PC-9 (cell line): ENCODE data around the gene GLRA3. TPM values are rescaled to one million over a fixed set of nuclear protein-coding genes. Genes with fewer than 3 reads are reported as not detected.

ENCODE experiments used
- BruUV-seq: library from RNA; stranded (reverse); fragments of 400-500 nt; replicated peaks from 2 replicates; lab custom pipeline; 2021; lab: Mats Ljungman, UMichigan
- CTCF ChIA-PET: fragments of 300-600 bp; sonication (Branson Sonifier 250); formaldehyde crosslinking; loops from one replicate; lab custom pipeline; 2022; ENCODE audit warnings: antibody characterized with exemption; lab: Charles Lee
- POLR2A ChIA-PET: fragments of 300-600 bp; sonication (Branson Sonifier 250); formaldehyde crosslinking; loops from one replicate; lab custom pipeline; 2022; ENCODE audit warnings: antibody characterized with exemption; ENCODE audit not compliant: unreplicated experiment; lab: Charles Lee
- DNase-seq, 2 experiments: peaks; one replicate each; pipeline versions ENCODE4 v3.0.0 to v3.0.0-alpha.2; 2015 to 2022; ENCODE audit warnings: mixed read lengths in 1 of 2
- H2AFZ ChIP-seq: fragments of 200-600 bp; sonication (generic); 2 replicates; pipeline ENCODE4 v1.8.1; 2017; ENCODE audit warnings: antibody characterized with exemption
- H3F3A ChIP-seq: fragments of 200-600 bp; sonication (generic); 2 replicates; pipeline ENCODE4 v1.8.1; 2017; ENCODE audit warnings: antibody characterized with exemption, mild to moderate bottlenecking, low read depth; ENCODE audit not compliant: insufficient read depth
- H3K27ac ChIP-seq: fragments of 200-600 bp; sonication (generic); 2 replicates; pipeline ENCODE4 v1.6.1; 2016; ENCODE audit warnings: mixed run types
- H3K27me3 ChIP-seq: fragments of 200-600 bp; sonication (generic); 2 replicates; pipeline ENCODE4 v1.6.1; 2016; ENCODE audit warnings: low read depth, mixed run types; ENCODE audit not compliant: insufficient read depth
- H3K36me3 ChIP-seq: fragments of 200-600 bp; sonication (generic); 2 replicates; pipeline ENCODE4 v1.6.1; 2016; ENCODE audit warnings: low read depth, mixed run types
- H3K4me1 ChIP-seq: fragments of 200-600 bp; sonication (generic); replicated peaks from 2 replicates; pipeline ENCODE4 v1.6.1; 2016; ENCODE audit warnings: mixed run types; ENCODE audit not compliant: insufficient read depth
- H3K4me2 ChIP-seq: fragments of 200-600 bp; sonication (generic); 2 replicates; pipeline ENCODE4 v1.6.1; 2017; ENCODE audit warnings: mixed run types
- H3K4me3 ChIP-seq: fragments of 200-600 bp; sonication (generic); 2 replicates; pipeline ENCODE4 v1.6.1; 2016; ENCODE audit warnings: mixed run types
- H3K79me2 ChIP-seq: fragments of 200-600 bp; sonication (generic); 2 replicates; pipeline ENCODE4 v1.6.1; 2017; ENCODE audit warnings: low read depth, mixed run types
- H3K9me2 ChIP-seq: fragments of 200-600 bp; sonication (generic); 2 replicates; pipeline ENCODE4 v1.8.1; 2017; ENCODE audit warnings: mild to moderate bottlenecking; ENCODE audit not compliant: insufficient read depth
- H3K9me3 ChIP-seq: fragments of 200-600 bp; sonication (generic); 2 replicates; pipeline ENCODE4 v1.8.1; 2016; ENCODE audit warnings: low read depth; ENCODE audit not compliant: insufficient read depth
- H4K20me1 ChIP-seq: fragments of 200-600 bp; sonication (generic); 2 replicates; pipeline ENCODE4 v1.8.1; 2017; ENCODE audit not compliant: insufficient read depth
- EZH2 ChIP-seq: fragments of 200-600 bp; sonication (generic); IDR thresholded peaks from 2 replicates; pipeline ENCODE4 v1.8.0; 2017; ENCODE audit warnings: antibody characterized with exemption, low read depth
- intact Hi-C: fragments of 100-400 bp; cut with micrococcal nuclease; formaldehyde crosslinking; loops from one replicate; pipeline ENCODE4 v1.10.0; 2022; ENCODE audit not compliant: unreplicated experiment
- total RNA-seq: library from RNA; stranded (reverse); gene quantifications from 2 replicates; pipeline ENCODE4 v1.2.3, GENCODE V29; 2021
- TF ChIP-seq, protein P1 (sequence below): fragments of 200-600 bp; sonication (generic); conservative IDR thresholded peaks from 2 replicates; pipeline ENCODE4 v1.6.1; 2017; ENCODE audit warnings: mixed run types, antibody characterized with exemption, mild to moderate bottlenecking, moderate library complexity

GLRA3 gene
- total RNA-seq, 1 experiment from 2014 or later, result 0.39 TPM

DNA sequence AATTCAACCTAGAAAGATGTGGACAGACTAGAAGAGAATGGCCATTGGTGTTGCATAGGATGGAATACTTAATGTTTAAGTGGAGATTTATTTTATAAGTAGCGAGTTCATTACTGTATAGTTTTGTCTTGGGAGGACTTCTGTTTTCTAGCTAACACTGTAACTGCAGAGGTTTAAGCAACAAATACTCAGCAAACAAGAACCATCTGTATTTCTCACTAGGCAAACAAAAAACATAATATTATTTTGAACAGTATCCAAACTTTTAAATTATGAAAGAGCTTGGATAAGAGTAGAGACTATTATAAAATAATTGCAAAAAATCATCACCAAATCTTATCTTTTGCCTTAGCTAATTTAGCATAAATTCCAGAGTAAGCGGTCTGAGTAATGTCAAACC is 121.1 kb downstream of the GLRA3 start:
- no peaks in the 10 kb centered on the region for H3K9me2 ChIP-seq
- no peak overlapping the region for H3K4me2 ChIP-seq
- H3K27ac ChIP-seq, result no peak overlapping the region
- no peaks in the 10 kb centered on the region for H3K9me3 ChIP-seq
- intact Hi-C loops, result no loop called here
- H3K79me2 ChIP-seq, result no peaks in the 10 kb centered on the region
- BruUV-seq, result no TSS peak
- no peak overlapping the region for H3K4me3 ChIP-seq
- no peak for TF ChIP-seq EZH2
- TF ChIP-seq, protein P1, sequence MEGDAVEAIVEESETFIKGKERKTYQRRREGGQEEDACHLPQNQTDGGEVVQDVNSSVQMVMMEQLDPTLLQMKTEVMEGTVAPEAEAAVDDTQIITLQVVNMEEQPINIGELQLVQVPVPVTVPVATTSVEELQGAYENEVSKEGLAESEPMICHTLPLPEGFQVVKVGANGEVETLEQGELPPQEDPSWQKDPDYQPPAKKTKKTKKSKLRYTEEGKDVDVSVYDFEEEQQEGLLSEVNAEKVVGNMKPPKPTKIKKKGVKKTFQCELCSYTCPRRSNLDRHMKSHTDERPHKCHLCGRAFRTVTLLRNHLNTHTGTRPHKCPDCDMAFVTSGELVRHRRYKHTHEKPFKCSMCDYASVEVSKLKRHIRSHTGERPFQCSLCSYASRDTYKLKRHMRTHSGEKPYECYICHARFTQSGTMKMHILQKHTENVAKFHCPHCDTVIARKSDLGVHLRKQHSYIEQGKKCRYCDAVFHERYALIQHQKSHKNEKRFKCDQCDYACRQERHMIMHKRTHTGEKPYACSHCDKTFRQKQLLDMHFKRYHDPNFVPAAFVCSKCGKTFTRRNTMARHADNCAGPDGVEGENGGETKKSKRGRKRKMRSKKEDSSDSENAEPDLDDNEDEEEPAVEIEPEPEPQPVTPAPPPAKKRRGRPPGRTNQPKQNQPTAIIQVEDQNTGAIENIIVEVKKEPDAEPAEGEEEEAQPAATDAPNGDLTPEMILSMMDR, result no peak
- H3K36me3 ChIP-seq, result no peaks in the 10 kb centered on the region
- H3K4me1 ChIP-seq, result no peaks in the 10 kb centered on the region
- no peaks in the 10 kb centered on the region for H3K27me3 ChIP-seq
- H3F3A ChIP-seq, result no peaks in the 10 kb centered on the region
- H4K20me1 ChIP-seq, result no peaks in the 10 kb centered on the region
- POLR2A ChIA-PET, result interaction anchor here (0.6 kb wide), 1 partner anchor 218 kb away, joined by 4 read pairs; no protein-coding TSS in a partner anchor
- no peak overlapping the region for H2AFZ ChIP-seq
- CTCF ChIA-PET, result no interaction called here
- no peak for DNase-seq

DNA sequence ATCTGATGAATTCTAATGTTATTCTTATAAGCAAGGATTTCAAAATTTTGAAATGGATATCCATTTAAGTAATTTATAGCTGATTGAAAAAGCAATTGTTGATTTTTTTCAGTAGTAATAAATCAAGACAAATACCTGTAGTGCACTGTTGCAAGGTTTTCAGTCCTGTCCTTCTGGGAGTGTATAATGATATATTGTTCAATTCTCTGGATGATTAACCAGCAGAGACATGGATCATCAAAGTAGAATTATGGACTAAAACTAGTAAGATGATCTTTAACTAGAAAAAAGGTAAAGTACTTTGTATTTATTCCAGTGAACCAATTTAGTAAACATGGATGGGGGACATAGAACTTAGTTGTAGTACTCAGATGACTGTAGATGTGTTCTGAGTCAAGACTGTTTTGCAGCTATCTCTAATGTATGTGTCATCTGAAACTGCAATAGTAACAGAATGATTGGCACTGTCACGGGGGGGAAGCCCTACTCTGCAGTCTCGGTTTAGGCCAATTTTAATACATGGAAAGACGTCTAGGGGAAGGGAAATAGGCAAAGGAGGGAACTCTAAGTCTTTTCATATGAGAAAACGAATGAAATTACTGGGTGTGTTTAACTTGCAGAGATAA is 121.9 kb downstream of the GLRA3 start:
- H3K27ac ChIP-seq, result no peak overlapping the region
- H3K4me3 ChIP-seq, result no peak overlapping the region
- BruUV-seq, result no TSS peak
- TF ChIP-seq EZH2, result no peak
- TF ChIP-seq, protein P1, result no peak
- ChIA-PET POLR2A (interaction anchor here (0.6 kb wide), 1 partner anchor 217 kb away, joined by 4 read pairs; no protein-coding TSS in a partner anchor), CTCF (no interaction called here)
- no peaks in the 10 kb centered on the region for H3K36me3 ChIP-seq
- intact Hi-C loops, result no loop called here
- no peak overlapping the region for H2AFZ ChIP-seq
- no peaks in the 10 kb centered on the region for H3K9me2 ChIP-seq
- H4K20me1 ChIP-seq, result no peaks in the 10 kb centered on the region
- no peaks in the 10 kb centered on the region for H3K27me3 ChIP-seq
- no peaks in the 10 kb centered on the region for H3K9me3 ChIP-seq
- no peak overlapping the region for H3K4me2 ChIP-seq
- DNase-seq, result no peak
- H3F3A ChIP-seq, result no peaks in the 10 kb centered on the region
- no peaks in the 10 kb centered on the region for H3K4me1 ChIP-seq
- H3K79me2 ChIP-seq, result no peaks in the 10 kb centered on the region

DNA sequence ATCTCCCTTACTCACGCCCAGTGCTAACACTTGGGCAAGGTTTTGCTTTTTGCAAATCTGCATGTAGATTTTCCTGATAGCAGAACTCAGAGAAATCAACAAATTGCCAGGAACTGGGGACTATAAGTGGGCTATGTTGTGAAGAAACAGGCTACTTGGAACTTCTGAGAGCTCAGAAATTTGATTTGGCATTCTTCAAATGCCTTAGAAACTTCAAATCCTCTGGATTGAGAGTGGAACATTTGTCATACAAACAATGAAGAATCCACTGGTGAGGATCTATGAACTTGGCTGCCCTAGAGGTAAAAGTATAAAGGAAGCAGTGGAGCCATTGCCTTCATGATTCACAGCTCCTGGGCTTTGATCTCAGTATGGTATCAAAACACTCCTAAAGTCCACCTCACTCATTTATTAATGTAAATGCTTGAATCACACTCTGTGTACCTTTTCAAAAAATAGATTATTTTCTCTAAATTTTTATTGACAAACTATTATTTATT is 126.0 kb downstream of the GLRA3 start:
- H3K9me2 ChIP-seq, result no peaks in the 10 kb centered on the region
- H2AFZ ChIP-seq, result no peak overlapping the region
- no peaks in the 10 kb centered on the region for H4K20me1 ChIP-seq
- BruUV-seq, result no TSS peak
- no peak overlapping the region for H3K27ac ChIP-seq
- no peaks in the 10 kb centered on the region for H3K9me3 ChIP-seq
- ChIA-PET POLR2A (no interaction called here), CTCF (no interaction called here)
- intact Hi-C loops, result no loop called here
- H3K27me3 ChIP-seq, result no peaks in the 10 kb centered on the region
- no peaks in the 10 kb centered on the region for H3K36me3 ChIP-seq
- no peaks in the 10 kb centered on the region for H3K79me2 ChIP-seq
- H3K4me1 ChIP-seq, result no peaks in the 10 kb centered on the region
- DNase-seq, result no peak
- H3F3A ChIP-seq, result no peaks in the 10 kb centered on the region
- TF ChIP-seq, protein P1, result no peak
- TF ChIP-seq EZH2, result no peak
- H3K4me2 ChIP-seq, result no peak overlapping the region
- H3K4me3 ChIP-seq, result no peak overlapping the region
